OCI-LY3 (cell line): Measurements from ENCODE around the gene BASP1.

Source experiments
- EZH2phosphoT487 ChIP-seq: fragments of 200-600 bp; shearing (Covaris generic); IDR thresholded peaks from 2 replicates; pipeline ENCODE4 v1.6.1; 2018; ENCODE audit warnings: antibody characterized with exemption, mixed run types, low read depth
- TF ChIP-seq, protein P1 (sequence below): fragments of 200-600, 300-600 bp; sonication (generic); IDR thresholded peaks from 2 replicates; pipeline ENCODE4 v1.5.1; 2014; ENCODE audit warnings: antibody characterized with exemption, low read length, low read depth

DNA sequence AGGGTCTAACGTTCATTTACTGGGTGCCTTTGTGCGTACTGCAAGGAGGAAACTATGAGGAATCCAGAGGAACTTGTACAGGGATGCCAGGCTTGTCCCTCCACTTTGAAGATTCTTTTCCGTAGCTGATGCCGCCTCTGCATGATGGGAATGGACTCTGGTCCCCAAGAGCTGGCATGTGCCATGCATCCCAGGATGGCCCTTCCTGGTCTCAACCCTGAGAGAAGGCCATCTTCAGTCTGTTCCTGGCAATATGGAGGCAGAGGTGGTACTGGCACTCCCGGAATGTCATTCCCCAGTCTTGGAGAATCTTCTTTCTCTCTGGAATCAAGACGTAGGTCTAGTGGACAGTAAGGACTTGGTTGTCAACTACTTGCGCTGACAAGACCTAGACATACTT lies 61.5 kb downstream of the BASP1 start:
- TF ChIP-seq, protein P1, sequence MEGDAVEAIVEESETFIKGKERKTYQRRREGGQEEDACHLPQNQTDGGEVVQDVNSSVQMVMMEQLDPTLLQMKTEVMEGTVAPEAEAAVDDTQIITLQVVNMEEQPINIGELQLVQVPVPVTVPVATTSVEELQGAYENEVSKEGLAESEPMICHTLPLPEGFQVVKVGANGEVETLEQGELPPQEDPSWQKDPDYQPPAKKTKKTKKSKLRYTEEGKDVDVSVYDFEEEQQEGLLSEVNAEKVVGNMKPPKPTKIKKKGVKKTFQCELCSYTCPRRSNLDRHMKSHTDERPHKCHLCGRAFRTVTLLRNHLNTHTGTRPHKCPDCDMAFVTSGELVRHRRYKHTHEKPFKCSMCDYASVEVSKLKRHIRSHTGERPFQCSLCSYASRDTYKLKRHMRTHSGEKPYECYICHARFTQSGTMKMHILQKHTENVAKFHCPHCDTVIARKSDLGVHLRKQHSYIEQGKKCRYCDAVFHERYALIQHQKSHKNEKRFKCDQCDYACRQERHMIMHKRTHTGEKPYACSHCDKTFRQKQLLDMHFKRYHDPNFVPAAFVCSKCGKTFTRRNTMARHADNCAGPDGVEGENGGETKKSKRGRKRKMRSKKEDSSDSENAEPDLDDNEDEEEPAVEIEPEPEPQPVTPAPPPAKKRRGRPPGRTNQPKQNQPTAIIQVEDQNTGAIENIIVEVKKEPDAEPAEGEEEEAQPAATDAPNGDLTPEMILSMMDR, result no peak
- TF ChIP-seq EZH2phosphoT487, result no peak
